Measurements from ENCODE around the gene THAP4.
"Not testable (repeated sequence)": the region's sequence is repeated elsewhere in the genome, so short reads cannot be mapped to it uniquely, and the experiment has no call there.

The THAP4 gene

DNA sequence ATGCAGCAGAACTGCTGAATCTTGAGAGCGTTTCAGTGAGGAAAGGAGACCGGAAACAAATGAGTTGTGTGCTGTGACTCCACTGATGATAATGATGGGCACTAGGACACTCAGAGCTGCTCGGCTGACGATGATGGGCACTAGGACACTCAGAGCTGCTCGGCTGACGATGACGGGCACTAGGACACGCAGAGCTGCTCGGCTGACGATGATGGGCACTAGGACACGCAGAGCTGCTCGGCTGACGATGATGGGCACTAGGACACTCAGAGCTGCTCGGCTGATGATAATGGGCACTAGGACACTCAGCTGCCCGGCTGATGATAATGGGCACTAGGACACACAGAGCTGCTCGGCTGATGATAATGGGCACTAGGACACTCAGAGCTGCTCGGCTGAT, 47.1 kb downstream of the THAP4 start:
- in situ Hi-C loops (cut with MboI; ENCODE audit: low sequenced_read_pairs) = not testable (repeated sequence)

GRCh38 chr2:241586564-241587264, 50.2 kb downstream of the THAP4 start:
- in situ Hi-C loops (cut with MboI; ENCODE audit: low sequenced_read_pairs) = no loop called here

GRCh38 chr2:241584436-241584835, 52.5 kb downstream of the THAP4 start:
- in situ Hi-C loops (cut with MboI; ENCODE audit: low sequenced_read_pairs) = no loop called here

DNA sequence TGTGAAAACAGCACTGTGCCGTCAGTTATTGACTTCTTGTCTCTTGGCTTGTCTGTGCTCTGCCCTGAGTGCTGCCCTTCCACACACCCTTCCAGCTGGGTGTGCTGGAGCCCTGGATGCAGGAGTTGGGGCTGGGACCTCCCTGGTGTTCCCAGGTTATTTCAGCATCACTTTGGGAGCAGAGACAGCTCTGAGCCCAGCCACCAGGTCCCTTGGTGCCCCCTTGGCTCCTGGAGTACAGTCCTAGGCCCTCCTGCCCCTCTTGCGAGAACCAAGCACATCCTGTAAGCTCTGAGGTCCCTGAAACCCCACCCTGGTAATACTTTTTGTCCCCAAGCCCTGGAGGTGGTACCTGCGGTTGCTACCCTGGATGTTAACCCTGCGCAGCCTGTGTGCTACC, 54.2 kb downstream of the THAP4 start:
- in situ Hi-C loops (cut with MboI; ENCODE audit: low sequenced_read_pairs) = no loop called here

DNA sequence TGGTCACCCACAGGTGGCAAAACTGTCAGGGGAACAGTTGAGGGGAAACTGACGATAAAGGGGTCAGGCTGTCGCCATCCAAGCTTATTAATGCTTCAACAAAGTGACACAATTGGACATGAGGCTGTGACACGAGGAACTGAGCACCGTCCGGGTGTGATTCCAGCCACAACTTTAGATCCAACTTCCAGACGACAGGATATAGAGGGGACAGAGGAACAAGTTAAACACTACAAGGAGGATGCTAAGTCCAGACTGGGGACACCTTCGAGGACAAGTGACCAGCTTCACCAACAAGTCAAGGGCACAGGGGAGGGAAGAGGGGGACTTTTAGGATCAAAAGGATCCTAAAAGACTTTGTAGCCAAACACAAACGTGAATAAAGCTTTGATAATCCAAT, 54.6 kb downstream of the THAP4 start:
- in situ Hi-C loops (cut with MboI; ENCODE audit: low sequenced_read_pairs) = no loop called here

DNA sequence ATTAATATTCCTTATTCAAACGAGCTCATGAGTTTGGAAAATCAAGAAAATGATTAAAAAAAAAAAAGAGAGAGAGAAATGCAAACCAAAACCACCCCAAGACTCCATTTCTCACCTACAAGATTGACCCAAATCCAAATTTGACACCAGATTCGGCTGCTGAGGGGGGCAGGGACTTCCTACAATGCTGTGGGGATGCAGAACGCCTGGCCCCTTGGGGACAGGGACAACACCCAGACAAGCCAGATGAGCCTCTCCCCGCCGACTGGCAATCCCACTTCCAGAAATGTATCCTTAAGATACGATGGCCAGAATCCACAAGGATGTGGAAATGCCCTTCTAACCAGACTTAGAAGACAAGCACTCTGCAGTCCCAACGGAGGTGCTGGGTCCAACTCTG, 57.7 kb downstream of the THAP4 start:
- in situ Hi-C loops (cut with MboI; ENCODE audit: low sequenced_read_pairs) = no loop called here

DNA sequence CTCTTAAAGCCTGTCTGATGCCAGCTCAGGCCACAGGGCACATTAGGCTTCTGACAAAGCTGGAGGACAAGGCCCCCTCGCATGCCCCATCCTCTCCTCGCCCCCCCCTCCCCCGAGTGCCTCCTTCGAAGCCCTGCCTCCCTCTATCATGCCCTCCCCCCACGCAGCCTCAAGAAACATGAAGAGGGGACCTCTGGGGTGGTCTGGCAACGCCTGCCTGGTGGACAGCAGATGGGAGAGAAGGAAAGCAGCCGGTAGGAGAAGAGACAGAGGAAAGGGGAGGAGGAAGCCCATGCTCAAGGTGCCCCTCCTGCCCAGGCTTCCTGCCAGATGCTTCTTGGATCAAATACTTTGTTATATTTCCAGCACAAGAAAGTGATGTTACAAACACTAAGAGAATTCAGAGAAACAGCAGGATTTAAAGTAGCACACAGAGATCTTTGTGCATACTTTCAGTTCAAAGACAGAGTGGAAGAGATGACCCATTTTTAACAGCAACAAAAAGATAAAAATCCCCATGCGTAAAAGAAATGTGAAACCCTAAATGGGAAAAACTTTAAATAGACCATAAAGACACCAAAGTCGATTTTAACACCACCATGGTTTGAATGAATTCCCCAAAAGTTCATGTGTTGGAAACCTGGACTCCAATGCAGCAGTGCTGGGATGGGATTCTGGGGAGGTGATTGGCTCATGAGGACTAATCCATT, 59.4 kb downstream of the THAP4 start:
- in situ Hi-C loops (cut with MboI; ENCODE audit: low sequenced_read_pairs) = no loop called here

DNA sequence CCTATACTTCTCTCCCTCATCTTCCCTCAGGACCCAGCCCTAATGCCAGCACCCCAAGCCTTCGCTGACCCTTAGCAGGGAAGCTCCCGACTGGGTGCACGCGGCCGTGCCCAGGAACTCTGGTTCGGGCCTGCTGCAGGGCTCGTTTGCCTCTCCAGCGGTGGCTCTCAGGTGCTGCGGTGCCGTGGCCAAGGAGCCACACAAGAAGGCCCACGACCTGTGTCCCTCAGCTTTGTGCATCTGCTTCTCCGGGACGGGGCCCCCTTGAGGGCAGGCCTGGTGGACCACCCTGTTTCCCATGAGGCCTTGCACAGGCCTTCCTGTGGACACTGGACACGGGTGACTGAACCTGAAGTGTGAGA, 60.7 kb downstream of the THAP4 start:
- in situ Hi-C loops (cut with MboI; ENCODE audit: low sequenced_read_pairs) = no loop called here

GRCh38 chr2:241575624-241576292, 61.2 kb downstream of the THAP4 start:
- in situ Hi-C loops (cut with MboI; ENCODE audit: low sequenced_read_pairs) = no loop called here

GRCh38 chr2:241574911-241575623, 61.9 kb downstream of the THAP4 start:
- in situ Hi-C loops (cut with MboI; ENCODE audit: low sequenced_read_pairs) = no loop called here

GRCh38 chr2:241573741-241574140, 63.2 kb downstream of the THAP4 start:
- in situ Hi-C loops (cut with MboI; ENCODE audit: low sequenced_read_pairs) = no loop called here

DNA sequence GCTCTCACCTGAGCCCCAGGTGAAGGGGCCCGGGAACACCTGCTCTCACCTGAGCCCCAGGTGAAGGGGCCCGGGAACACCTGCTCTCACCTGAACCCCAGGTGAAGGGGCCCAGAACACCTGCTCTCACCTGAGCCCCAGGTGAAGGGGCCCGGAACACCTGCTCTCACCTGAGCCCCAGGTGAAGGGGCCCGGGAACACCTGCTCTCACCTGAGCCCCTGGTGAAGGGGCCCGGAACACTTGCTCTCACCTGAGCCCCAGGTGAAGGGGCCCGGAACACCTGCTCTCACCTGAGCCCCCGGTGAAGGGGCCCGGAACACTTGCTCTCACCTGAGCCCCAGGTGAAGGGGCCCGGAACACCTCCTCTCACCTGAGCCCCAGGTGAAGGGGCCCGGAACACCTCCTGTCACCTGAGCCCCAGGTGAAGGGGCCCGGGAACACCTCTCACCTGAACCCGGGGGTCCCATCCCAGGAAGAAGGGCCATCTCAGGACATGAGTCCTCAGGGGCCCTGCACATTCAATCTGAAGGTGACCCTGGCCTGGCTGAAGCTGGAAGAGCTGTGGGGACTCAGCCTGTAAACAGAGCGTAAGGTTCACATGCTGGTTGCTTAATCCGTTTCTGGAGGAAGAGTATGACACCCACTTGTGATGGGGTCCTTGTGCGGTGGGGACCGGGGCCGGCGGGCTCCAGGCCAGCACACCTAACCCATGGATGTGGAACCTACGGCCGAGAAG, 63.9 kb downstream of the THAP4 start:
- in situ Hi-C loops (cut with MboI; ENCODE audit: low sequenced_read_pairs) = not testable (repeated sequence)

- in situ Hi-C loops (cut with MboI; ENCODE audit: low sequenced_read_pairs) = no loop called here
These were observed 64.9 kb downstream of the THAP4 start for GRCh38 chr2:241571821-241572620.

- in situ Hi-C loops (cut with MboI; ENCODE audit: low sequenced_read_pairs) = no loop called here
These were observed 65.9 kb downstream of the THAP4 start for GRCh38 chr2:241570961-241571581.

DNA sequence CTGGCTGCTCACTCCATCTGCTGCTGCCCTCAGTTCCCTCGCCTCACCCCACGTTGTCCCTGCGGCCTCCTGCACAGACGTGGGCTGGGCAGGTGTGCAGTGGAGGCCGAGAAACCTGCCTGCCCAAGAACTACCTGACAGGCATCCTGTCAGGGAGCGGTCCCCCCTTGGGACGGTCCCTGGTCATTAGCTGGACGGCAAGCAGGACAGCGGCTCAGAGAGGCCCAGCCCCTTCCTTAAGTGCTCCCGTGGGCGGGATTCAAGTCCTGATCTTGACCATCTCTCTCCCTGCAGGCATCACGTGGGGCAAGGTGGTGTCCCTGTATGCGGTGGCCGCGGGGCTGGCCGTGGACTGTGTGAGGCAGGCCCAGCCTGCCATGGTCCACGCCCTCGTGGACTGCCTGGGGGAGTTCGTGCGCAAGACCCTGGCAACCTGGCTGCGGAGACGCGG, 67.1 kb downstream of the THAP4 start:
- in situ Hi-C loops (cut with MboI; ENCODE audit: low sequenced_read_pairs) = no loop called here

DNA sequence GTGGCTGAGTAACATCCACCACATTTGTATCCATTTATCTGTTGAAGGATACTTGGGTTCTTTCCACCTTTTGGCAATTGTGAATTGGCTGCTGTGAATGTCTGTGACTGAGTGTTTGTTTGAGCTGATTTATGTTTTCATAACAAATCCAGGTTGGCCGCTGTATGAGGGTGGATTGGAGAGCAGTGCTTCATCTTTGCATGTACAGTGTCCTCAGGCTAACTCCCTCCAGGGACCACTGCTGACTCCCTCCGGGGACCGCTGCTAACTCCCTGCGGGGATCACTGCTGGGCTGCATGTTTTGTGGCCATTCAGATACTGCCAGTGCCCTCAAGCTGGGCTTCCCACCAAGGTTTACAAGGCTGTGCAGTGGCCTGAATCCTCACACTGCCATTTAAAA, 68.2 kb downstream of the THAP4 start:
- in situ Hi-C loops (cut with MboI; ENCODE audit: low sequenced_read_pairs) = no loop called here

DNA sequence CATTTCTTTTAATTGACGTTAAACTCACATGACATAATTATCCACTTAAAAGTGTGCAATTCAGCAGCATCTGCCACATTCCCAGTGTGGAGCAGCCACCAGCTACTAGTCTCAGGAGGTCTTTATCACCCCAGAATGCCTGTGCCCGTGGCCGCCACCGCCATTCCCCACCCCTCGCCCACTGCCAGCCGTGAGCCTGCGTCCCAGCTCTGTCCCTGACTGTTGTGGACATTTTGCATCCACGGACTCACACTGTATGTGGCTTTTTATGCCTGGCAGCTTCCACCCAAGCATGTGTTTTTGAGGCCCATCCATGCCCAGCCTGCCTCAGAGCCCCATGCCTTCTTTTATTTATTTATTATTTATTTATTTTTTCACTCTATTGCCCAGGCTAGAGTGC, 69.2 kb downstream of the THAP4 start:
- in situ Hi-C loops (cut with MboI; ENCODE audit: low sequenced_read_pairs) = no loop called here

GRCh38 chr2:241567266-241567665, 69.7 kb downstream of the THAP4 start:
- in situ Hi-C loops (cut with MboI; ENCODE audit: low sequenced_read_pairs) = not testable (repeated sequence)

DNA sequence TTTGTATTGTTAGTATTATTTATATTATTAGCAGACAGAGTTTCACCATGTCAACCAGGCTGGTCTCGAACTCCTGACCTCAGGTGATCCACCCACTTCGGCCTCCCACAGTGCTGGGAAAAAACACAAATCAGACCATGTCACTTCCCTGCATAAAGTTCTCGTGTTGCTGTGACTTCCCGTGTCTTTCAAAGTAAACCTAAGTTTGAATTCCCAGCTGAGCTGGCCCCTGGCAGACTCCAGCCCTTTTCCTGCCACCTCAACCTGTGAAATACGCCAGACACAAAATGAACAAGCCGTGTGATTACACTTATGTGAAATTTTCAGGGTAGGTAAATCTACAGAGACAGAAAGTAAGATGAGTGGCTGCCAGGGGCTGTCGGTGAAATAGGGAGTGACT, 70.5 kb downstream of the THAP4 start:
- in situ Hi-C loops (cut with MboI; ENCODE audit: low sequenced_read_pairs) = no loop called here

- in situ Hi-C loops (cut with MboI; ENCODE audit: low sequenced_read_pairs) = not testable (repeated sequence)
These were observed 70.9 kb downstream of the THAP4 start for GRCh38 chr2:241566021-241566420.

Measured in HL-60/S4 (cell line).